ENCODE measurements around the gene NPBWR2.

- TF ChIP-seq CTCF (IDR thresholded peaks at IDR 0.05): no peak
- no peak for TF ChIP-seq POLR2A (IDR thresholded peaks at IDR 0.05)
- TF ChIP-seq POLR2AphosphoS5 (IDR thresholded peaks at IDR 0.05): no peak
- TF ChIP-seq EP300 (IDR thresholded peaks at IDR 0.05): no peak
Observed at GRCh38 chr20:64081624-64081964, 25.8 kb downstream of the NPBWR2 start.
